ENCODE data around the gene MORN5.

DNA sequence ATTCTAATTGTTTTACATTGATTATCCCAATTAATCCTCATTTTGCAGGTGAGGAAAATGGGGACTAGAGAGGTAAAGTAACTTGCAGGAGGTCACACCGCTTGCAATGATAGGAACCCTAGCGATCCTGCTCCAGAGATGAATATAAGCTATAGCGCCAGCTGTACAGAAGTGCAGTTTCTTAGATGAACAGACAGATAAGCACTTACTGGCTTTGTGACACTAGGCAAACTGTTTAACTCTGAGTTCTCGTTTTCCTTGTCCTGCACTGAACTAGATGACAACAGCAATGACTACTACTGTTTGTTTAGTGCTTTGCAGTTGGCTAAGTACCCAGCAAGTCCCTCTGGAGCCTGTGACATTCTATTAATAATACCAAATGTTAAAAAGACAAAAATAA is 57.9 kb downstream of the MORN5 start:
- TF ChIP-seq CTCF (IDR thresholded peaks at IDR 0.05), result no peak
- TF ChIP-seq POLR2AphosphoS5 (IDR thresholded peaks at IDR 0.05; ENCODE audit: low read depth, low read length), result no peak
- no peak for TF ChIP-seq TCF7L2 (IDR thresholded peaks at IDR 0.05; ENCODE audit: low read depth, low read length)
- TF ChIP-seq SIN3A (IDR thresholded peaks at IDR 0.05; ENCODE audit: borderline replicate concordance, insufficient read depth, low read depth, low read length), result no peak

Data from Panc1 (cell line).